ENCODE results near the gene ALS2.
"Not testable (repeated sequence)": the region's sequence is repeated elsewhere in the genome, so short reads cannot be mapped to it uniquely, and the experiment has no call there.

The ALS2 gene

DNA sequence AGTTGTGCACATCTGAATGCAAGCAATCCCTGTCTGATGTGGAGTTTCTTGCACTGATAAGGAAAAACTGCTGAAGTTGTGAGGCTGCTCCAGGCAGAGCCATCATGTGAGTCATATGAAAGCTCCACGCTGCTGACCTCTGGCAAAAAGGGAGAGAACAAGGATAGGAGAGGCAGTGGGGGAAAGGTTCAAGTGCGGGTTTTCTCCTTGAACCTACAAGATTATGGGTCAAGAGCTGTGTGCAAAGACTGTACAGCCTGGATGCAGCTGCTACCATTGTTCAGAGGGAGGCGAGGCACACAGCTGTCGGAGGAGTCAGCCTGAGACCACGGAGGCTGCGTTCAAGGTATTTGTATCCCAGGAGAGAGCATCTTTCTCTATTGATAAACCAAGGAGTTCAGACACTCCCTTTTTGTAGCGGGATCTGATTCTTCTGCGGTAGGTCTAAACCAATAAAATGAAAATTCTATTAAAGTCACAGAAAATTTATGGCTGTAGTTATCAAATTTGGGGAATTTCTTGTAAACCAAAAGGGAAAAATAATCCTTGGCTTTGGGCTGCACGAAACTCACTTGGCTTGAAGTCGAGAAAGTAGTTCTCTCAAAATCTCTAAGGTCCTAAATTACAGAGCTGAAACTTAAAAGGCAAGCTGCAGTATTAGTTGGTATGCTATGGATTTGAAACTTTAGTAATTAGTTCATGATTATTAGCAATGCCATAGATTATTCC is 25.9 kb upstream of the ALS2 start, which contains the start of gene CDK15:
Gene CDK15, plus strand, starts transcription at position 96 of the 729 bp plus-strand sequence. Its CDS starts 128 bp downstream, at position 224.
- Mint-ChIP-seq H3K4me3 (no peak within 1 kb of the TSS), H3K27me3 (peaks cover 74% of the 10 kb centered on the region), H3K9me3 (no peaks in the 10 kb centered on the region), H3K27ac (ENCODE audit: low read depth) (no peak within 1 kb of the TSS), H3K4me1 (no peaks in the 10 kb centered on the region), H3K36me3 (ENCODE audit: insufficient read depth) (peaks cover 2% of the 10 kb centered on the region)
- ATAC-seq (replicated peaks; ENCODE audit: extremely low read depth, poor library complexity, severe bottlenecking) (no peak), DNase-seq (ENCODE audit: low spot score in 2 of 2) (no peak)

DNA sequence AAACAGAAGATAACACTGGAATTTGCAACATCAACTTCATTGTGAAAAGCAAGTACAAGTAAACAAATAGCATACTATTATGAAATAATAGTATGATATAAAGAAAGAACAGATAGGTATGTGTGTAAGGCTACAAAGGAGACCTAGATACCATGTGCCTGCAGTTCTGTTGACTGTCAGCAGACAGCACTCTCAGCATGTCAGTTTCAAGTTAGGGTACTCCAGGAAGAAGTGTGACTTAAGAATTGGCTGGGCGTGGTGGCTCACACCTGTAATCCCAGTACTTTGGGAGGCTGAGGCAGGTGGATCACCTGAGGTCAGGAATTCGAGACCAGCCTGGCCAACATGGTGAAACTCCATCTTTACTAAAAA is 18.2 kb upstream of the ALS2 start:
- not testable (repeated sequence) for H3K4me3 Mint-ChIP-seq; H3K4me1 Mint-ChIP-seq; H3K27ac Mint-ChIP-seq (ENCODE audit: low read depth); DNase-seq (ENCODE audit: low spot score in 2 of 2); H3K36me3 Mint-ChIP-seq (ENCODE audit: insufficient read depth); ATAC-seq (replicated peaks; ENCODE audit: extremely low read depth, poor library complexity, severe bottlenecking); H3K9me3 Mint-ChIP-seq
- H3K27me3 Mint-ChIP-seq, result peaks cover 35% of the 10 kb centered on the region

DNA sequence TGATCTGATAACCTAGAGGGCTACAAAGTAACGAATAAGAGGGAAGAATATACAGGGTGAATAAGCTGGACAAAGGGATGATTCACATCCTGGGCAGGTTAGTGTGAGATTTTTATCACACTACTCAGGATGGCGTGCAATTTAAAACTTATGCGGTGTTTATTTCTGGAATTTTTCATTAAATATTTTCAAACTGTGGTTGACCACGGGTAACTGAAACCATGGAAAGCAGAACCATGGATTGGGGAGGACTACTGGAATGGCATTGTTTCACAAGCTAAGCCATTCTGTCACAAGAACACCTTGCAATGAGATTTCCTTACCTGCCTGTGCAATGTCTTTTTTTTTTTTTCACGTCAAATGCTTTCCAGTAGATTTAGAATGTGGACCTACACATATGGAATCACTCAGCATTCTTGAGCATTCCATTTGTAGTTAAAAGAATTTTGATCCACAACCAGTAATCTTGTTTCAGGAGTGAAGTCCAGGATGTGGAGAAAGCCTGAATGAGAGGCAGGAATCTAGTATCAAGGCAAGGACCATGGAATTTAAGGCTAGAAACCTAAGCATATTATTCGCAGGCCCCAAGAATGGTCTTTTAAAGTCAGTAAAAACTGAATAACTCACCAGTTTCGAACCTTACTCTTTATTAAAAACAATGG is 17.6 kb upstream of the ALS2 start:
- no peaks in the 10 kb centered on the region for H3K4me1 Mint-ChIP-seq
- no peak overlapping the region for H3K4me3 Mint-ChIP-seq
- DNase-seq (ENCODE audit: low spot score in 2 of 2) (no peak), ATAC-seq (replicated peaks; ENCODE audit: extremely low read depth, poor library complexity, severe bottlenecking) (no peak)
- no peak overlapping the region for H3K27ac Mint-ChIP-seq (ENCODE audit: low read depth)
- H3K36me3 Mint-ChIP-seq (ENCODE audit: insufficient read depth), result no peaks in the 10 kb centered on the region
- H3K9me3 Mint-ChIP-seq, result no peaks in the 10 kb centered on the region
- H3K27me3 Mint-ChIP-seq, result peaks cover 30% of the 10 kb centered on the region

DNA sequence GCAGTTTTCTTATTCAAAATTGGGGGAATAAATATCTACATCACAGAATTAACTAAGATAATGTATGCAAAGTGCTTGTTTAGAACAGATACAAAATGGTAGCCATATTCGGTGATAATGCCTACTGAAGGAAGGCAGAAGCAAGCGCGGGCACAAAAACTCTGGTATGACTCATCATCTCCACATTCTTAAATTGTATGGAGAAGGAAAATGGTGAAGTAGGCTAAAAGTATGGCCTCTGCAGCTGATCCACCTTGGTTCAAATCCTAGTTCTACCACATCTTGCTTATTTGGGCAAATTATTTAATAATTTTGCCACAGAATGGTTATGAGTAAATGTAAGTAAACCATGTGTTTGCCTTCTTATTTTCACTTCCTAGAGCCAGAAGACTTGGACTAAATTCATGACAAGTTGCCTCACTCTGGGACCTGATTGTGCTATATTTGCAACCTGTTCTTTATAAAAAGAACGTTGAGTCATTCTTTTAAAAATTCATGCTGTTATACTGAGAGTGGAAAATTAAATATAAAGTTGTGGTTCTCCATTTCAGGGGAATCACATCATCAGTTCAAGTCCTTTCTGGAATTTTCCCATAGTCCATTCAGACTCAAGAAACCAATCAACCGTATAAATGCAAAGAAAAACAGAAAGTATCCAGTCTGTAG is 16.6 kb upstream of the ALS2 start:
- no peak for ATAC-seq (replicated peaks; ENCODE audit: extremely low read depth, poor library complexity, severe bottlenecking)
- Mint-ChIP-seq H3K4me3 (no peak overlapping the region), H3K4me1 (no peaks in the 10 kb centered on the region), H3K36me3 (ENCODE audit: insufficient read depth) (no peaks in the 10 kb centered on the region), H3K9me3 (no peaks in the 10 kb centered on the region), H3K27ac (ENCODE audit: low read depth) (no peak overlapping the region), H3K27me3 (peaks cover 19% of the 10 kb centered on the region)
- DNase-seq (ENCODE audit: low spot score in 2 of 2), result no peak

DNA sequence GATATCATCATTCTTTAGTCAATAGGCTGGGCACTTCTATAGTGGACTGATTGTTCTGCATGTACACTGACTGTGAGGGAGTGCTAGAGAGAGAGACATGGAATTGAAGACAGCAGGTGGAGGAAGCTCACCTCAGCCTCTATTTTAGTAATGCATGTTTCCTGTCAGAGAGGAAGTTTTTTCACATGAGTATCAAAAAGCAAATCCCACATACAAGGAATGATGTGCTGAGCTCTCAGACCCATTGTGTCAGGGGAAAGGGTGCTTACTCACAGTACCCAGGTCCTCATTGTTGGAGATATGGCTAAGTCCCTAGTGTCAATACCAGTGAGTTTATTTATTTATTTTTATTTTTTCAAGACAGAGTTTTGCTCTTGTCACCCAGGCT is 15.7 kb upstream of the ALS2 start:
- peaks cover 12% of the 10 kb centered on the region for H3K27me3 Mint-ChIP-seq
- H3K9me3 Mint-ChIP-seq, result no peaks in the 10 kb centered on the region
- no peak for ATAC-seq (replicated peaks; ENCODE audit: extremely low read depth, poor library complexity, severe bottlenecking)
- no peak overlapping the region for H3K27ac Mint-ChIP-seq (ENCODE audit: low read depth)
- H3K36me3 Mint-ChIP-seq (ENCODE audit: insufficient read depth), result no peaks in the 10 kb centered on the region
- no peaks in the 10 kb centered on the region for H3K4me1 Mint-ChIP-seq
- no peak for DNase-seq (ENCODE audit: low spot score in 2 of 2)
- H3K4me3 Mint-ChIP-seq, result no peak overlapping the region

DNA sequence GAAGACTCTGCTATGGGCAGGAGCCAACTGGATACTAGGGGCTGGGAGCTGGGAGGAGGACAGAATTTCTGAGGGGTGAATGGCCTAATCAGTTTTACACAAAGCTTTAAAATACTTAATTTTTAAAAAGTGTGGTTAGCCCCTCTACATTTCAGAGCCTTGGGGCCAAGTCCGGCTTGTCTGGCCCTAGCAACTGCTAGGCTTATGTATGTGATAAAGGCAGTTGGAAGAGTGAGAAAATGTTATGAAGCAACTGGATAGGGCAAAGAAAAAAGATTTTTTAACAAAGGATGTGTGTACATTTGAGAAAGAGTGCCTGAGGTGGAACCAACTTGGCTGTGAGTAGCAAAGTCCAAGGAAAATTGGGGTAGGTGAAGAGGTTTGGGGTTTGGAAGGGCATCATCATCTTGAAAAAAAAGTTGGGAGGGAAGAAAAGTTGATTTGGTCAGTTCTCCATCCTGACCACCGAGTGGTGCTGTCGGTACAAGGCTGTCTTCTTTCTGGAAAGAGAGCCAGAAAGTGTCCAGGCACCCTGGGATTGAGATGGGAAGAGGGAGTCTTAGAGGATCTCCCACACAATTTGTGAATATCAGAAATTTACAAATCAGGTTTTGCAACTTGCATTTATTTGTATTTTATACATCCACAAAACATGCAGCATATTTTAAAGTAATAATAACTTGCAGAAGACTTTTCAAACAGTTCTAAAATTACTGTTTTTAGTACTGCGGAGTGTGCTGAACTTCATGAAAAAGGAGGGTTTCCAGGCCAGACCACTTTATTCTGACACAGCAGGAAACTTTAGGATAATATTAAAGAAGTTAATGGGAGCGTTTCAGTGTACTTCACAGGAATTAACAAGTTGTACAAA is 15.1 kb upstream of the ALS2 start:
- Mint-ChIP-seq H3K36me3 (ENCODE audit: insufficient read depth) (no peaks in the 10 kb centered on the region), H3K27ac (ENCODE audit: low read depth) (no peak overlapping the region), H3K9me3 (no peaks in the 10 kb centered on the region), H3K4me1 (no peaks in the 10 kb centered on the region), H3K4me3 (no peak overlapping the region), H3K27me3 (peaks cover 6% of the 10 kb centered on the region)
- DNase-seq (ENCODE audit: low spot score in 2 of 2) (no peak), ATAC-seq (replicated peaks; ENCODE audit: extremely low read depth, poor library complexity, severe bottlenecking) (no peak)

DNA sequence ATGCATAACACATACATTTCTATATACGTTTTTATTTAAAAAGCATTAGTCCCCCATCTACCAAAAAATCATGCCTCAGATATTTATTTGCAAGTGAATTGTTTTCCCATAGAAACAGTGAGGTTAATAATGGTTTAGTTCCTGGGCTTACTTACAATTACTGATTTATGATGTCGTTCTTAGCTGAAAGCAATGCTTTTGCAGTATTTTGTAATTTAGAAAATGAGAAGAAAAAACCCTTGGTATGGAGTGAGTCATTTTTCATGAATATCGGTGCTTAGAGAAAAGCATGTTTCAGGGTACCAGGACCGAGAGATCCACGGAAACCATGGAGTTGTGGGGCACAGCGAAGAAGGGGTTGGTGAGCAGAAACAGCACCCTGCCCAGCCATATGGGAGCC is 13.6 kb upstream of the ALS2 start:
- Mint-ChIP-seq H3K4me1 (no peaks in the 10 kb centered on the region), H3K36me3 (ENCODE audit: insufficient read depth) (no peaks in the 10 kb centered on the region), H3K27ac (ENCODE audit: low read depth) (no peak overlapping the region), H3K9me3 (no peaks in the 10 kb centered on the region), H3K4me3 (no peak overlapping the region), H3K27me3 (no peaks in the 10 kb centered on the region)
- ATAC-seq (replicated peaks; ENCODE audit: extremely low read depth, poor library complexity, severe bottlenecking), result no peak
- no peak for DNase-seq (ENCODE audit: low spot score in 2 of 2)

DNA sequence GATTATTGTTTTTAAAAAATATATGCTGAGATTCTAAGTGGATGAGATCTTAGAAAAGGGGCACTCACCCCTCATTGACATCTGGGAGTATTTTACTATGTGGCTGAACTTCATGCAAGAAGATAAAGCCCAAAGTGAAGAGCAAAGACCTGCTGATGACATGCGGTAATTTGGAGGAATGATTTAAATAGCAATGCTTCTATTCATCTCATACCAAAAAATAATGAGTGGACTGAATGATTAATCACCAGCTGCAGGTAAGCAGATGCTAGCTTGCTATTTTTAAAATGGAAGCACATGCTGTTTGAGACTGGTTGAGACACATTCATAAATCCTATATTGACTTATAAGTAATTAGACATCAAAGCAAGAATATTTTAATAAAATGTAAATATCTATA is 12.9 kb upstream of the ALS2 start:
- no peak for DNase-seq (ENCODE audit: low spot score in 2 of 2)
- H3K4me3 Mint-ChIP-seq, result no peak overlapping the region
- no peaks in the 10 kb centered on the region for H3K36me3 Mint-ChIP-seq (ENCODE audit: insufficient read depth)
- ATAC-seq (replicated peaks; ENCODE audit: extremely low read depth, poor library complexity, severe bottlenecking), result no peak
- no peak overlapping the region for H3K27ac Mint-ChIP-seq (ENCODE audit: low read depth)
- no peaks in the 10 kb centered on the region for H3K4me1 Mint-ChIP-seq
- H3K9me3 Mint-ChIP-seq, result no peaks in the 10 kb centered on the region
- no peaks in the 10 kb centered on the region for H3K27me3 Mint-ChIP-seq

DNA sequence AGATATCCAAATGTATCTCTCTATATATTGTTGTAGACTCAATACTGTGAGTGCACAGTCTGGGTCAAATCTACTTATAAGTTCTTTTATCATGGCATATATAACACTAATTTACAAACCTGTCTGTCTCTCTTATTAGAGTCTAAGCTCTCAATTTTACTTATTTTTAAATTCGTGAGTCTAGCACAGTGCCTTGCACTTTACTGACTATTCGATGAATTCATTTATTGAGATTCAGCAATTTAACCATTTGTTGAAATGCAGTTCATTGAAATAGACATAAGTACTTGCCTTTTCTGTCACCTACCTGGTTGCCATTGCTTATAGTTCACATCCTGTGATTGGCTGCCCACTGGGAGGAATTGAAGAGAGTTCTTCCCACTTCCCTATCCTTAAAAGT is 10.3 kb upstream of the ALS2 start:
- no peaks in the 10 kb centered on the region for H3K4me1 Mint-ChIP-seq
- no peak overlapping the region for H3K27ac Mint-ChIP-seq (ENCODE audit: low read depth)
- ATAC-seq (replicated peaks; ENCODE audit: extremely low read depth, poor library complexity, severe bottlenecking) (no peak), DNase-seq (ENCODE audit: low spot score in 2 of 2) (no peak)
- no peaks in the 10 kb centered on the region for H3K27me3 Mint-ChIP-seq
- no peaks in the 10 kb centered on the region for H3K36me3 Mint-ChIP-seq (ENCODE audit: insufficient read depth)
- H3K9me3 Mint-ChIP-seq, result no peaks in the 10 kb centered on the region
- no peak overlapping the region for H3K4me3 Mint-ChIP-seq

DNA sequence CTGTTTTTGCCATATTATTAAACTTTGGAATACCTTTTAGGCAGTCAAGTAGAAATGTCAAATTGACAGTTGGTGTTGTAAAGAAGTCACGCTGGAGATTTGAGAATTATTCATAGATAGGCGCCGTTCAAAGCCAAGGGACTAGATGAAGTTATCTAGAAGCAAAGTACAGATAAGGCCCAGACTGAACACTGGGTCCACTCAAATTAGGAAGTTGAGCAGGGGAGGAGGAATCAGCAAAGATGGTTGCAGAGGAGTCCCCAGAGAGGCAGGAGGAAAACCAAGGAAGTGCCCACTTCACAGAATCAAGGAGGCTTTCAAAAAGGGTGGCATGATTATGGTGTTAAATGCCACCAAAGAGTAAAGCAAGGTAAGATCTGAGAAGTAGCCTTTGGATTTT is 9.6 kb upstream of the ALS2 start:
- Mint-ChIP-seq H3K4me1 (no peaks in the 10 kb centered on the region), H3K4me3 (no peak overlapping the region), H3K9me3 (no peaks in the 10 kb centered on the region), H3K27me3 (no peaks in the 10 kb centered on the region), H3K27ac (ENCODE audit: low read depth) (no peak overlapping the region), H3K36me3 (ENCODE audit: insufficient read depth) (no peaks in the 10 kb centered on the region)
- ATAC-seq (replicated peaks; ENCODE audit: extremely low read depth, poor library complexity, severe bottlenecking) (no peak), DNase-seq (ENCODE audit: low spot score in 2 of 2) (no peak)

DNA sequence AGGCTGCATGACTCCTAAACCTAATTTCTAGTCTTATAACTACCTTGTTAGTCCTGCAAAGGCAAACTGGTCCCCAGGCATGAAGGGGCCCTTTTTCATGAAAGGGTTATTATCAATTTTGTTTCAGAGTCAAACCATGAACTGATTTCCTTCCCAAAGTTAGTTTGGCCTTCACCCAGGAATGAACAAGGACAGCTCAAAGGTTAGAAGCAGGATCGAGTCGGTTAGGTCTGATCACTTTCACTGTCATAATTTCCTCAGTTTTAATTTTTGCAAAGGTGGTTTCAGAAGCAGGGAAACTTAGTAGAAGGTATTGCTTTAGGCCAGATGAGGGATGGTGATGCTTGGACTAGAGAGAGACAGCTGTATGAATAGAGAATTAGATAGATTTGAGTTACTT is 8.7 kb upstream of the ALS2 start:
- Mint-ChIP-seq H3K4me1 (no peaks in the 10 kb centered on the region), H3K9me3 (no peaks in the 10 kb centered on the region), H3K27me3 (no peaks in the 10 kb centered on the region), H3K27ac (ENCODE audit: low read depth) (no peak overlapping the region), H3K4me3 (no peak overlapping the region), H3K36me3 (ENCODE audit: insufficient read depth) (no peaks in the 10 kb centered on the region)
- no peak for ATAC-seq (replicated peaks; ENCODE audit: extremely low read depth, poor library complexity, severe bottlenecking)
- DNase-seq (ENCODE audit: low spot score in 2 of 2), result no peak

DNA sequence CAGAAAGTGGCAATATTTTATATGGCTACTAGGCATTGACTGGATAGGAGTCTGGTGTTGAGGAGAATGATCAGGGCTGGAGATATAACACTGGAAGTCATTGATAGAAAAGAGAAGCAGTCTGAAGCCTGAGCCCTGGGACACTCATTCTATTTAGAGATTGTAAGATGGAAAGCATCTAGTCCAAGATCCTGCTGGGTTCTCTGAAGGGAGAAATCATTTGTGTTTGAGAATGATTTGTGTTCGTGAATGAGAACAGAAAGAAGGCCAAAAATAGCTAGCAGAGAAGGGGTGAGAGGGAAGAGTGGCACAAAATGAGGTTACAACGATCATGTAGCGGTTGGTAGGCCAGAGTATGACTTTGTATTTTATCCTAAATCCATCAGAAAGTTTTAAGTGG is 7.6 kb upstream of the ALS2 start:
- ATAC-seq (replicated peaks; ENCODE audit: extremely low read depth, poor library complexity, severe bottlenecking), result no peak
- Mint-ChIP-seq H3K4me3 (no peak overlapping the region), H3K9me3 (no peaks in the 10 kb centered on the region), H3K36me3 (ENCODE audit: insufficient read depth) (no peaks in the 10 kb centered on the region), H3K4me1 (no peaks in the 10 kb centered on the region), H3K27me3 (no peaks in the 10 kb centered on the region), H3K27ac (ENCODE audit: low read depth) (no peak overlapping the region)
- DNase-seq (ENCODE audit: low spot score in 2 of 2), result no peak

Measured in central memory CD8-positive, alpha-beta T cell (primary cell).